Stimulated activated CD4-positive, alpha-beta T cell treated with anti-CD3 and anti-CD28 coated beads, TNF-alpha, amount 100 ng/mL, for 24 hours (primary cell): ENCODE measurements around the gene SLC16A10.
"Not testable (repeated sequence)": the region's sequence is repeated elsewhere in the genome, so short reads cannot be mapped to it uniquely, and the experiment has no call there.

Experiments used
- DNase-seq, 3 experiments: peaks; one replicate each; pipeline ENCODE4 v3.0.0-alpha.2; 2020; ENCODE audit warnings: low read depth in 3 of 3

SLC16A10 gene

GRCh38 chr6:111087871-111088667 is 766 bp downstream of the SLC16A10 start:
- peak; percentile 37 to 70 (median 37) for DNase-seq

GRCh38 chr6:111088668-111089003 is 1.3 kb downstream of the SLC16A10 start:
- DNase-seq = no peak

- DNase-seq = no peak
Observed at GRCh38 chr6:111090766-111091165, 3.5 kb downstream of the SLC16A10 start.

GRCh38 chr6:111091987-111092386 is 4.7 kb downstream of the SLC16A10 start:
- no peak for DNase-seq

GRCh38 chr6:111095488-111095887 is 8.2 kb downstream of the SLC16A10 start:
- not testable (repeated sequence) for DNase-seq

- peak in 1 of 3 experiments; percentile 19 for DNase-seq
Observed at GRCh38 chr6:111096246-111096645, 8.9 kb downstream of the SLC16A10 start.

- DNase-seq = no peak
Observed at GRCh38 chr6:111098597-111098996, 11.3 kb downstream of the SLC16A10 start.

GRCh38 chr6:111101987-111102386 is 14.7 kb downstream of the SLC16A10 start:
- no peak for DNase-seq

- DNase-seq = peak in 1 of 3 experiments; percentile 38
Observed at GRCh38 chr6:111105578-111105977, 18.3 kb downstream of the SLC16A10 start.

- no peak for DNase-seq
Observed at GRCh38 chr6:111107589-111107988, 20.3 kb downstream of the SLC16A10 start.

GRCh38 chr6:111110036-111110435 is 22.7 kb downstream of the SLC16A10 start:
- DNase-seq = no peak

GRCh38 chr6:111113336-111114086 is 26.2 kb downstream of the SLC16A10 start:
- peak in 2 of 3 experiments; percentile 2 to 24 for DNase-seq

- DNase-seq = no peak
Observed at GRCh38 chr6:111114087-111114443, 26.8 kb downstream of the SLC16A10 start.

GRCh38 chr6:111114482-111114881 is 27.2 kb downstream of the SLC16A10 start:
- DNase-seq = no peak

GRCh38 chr6:111118826-111119225 is 31.5 kb downstream of the SLC16A10 start:
- DNase-seq = no peak

- no peak for DNase-seq
Observed at GRCh38 chr6:111119571-111120329, 32.4 kb downstream of the SLC16A10 start.

- no peak for DNase-seq
Observed at GRCh38 chr6:111121789-111122350, 34.6 kb downstream of the SLC16A10 start.

- DNase-seq = no peak
Observed at GRCh38 chr6:111122458-111123286, 35.4 kb downstream of the SLC16A10 start.

GRCh38 chr6:111124406-111124805 is 37.1 kb downstream of the SLC16A10 start:
- DNase-seq = no peak

GRCh38 chr6:111129013-111129412 is 41.7 kb downstream of the SLC16A10 start:
- DNase-seq = no peak

- DNase-seq = not testable (repeated sequence)
Observed at GRCh38 chr6:111131018-111131417, 43.7 kb downstream of the SLC16A10 start.
